Natural killer cell (primary cell): ENCODE results near the gene NRP1. TPM values are rescaled to one million over a fixed set of nuclear protein-coding genes. Genes with fewer than 3 reads are reported as not detected.

ENCODE experiments used
- ATAC-seq, 3 donors: fragments of 150-1000 bp in 2 of 3; fragments of 200-7000 bp in 1 of 3; cut with Tn5 transposase; 1 replicate in 1 of 3; 2 replicates in 2 of 3; pipeline ENCODE4 v1.10.0; 2021; ENCODE audit warnings: mild to moderate bottlenecking in 2 of 3, moderate library complexity in 2 of 3
- DNase-seq, 2 donors: peaks; one replicate each; pipeline versions ENCODE4 v3.0.0 to v3.0.0-alpha.2; 2013 to 2021; ENCODE audit warnings: mixed read lengths in 1 of 2
- H3K27ac ChIP-seq: one replicate; pipeline ENCODE4 v1.5.1; 2013; ENCODE audit warnings: mild to moderate bottlenecking, low read length
- H3K27me3 ChIP-seq: one replicate; pipeline ENCODE4 v1.6.1; 2013; ENCODE audit warnings: low read length; ENCODE audit not compliant: control insufficient read depth, insufficient read depth
- H3K36me3 ChIP-seq: one replicate; pipeline ENCODE4 v1.6.1; 2013; ENCODE audit warnings: low read length; ENCODE audit not compliant: control insufficient read depth, insufficient read depth
- H3K4me1 ChIP-seq: one replicate; pipeline ENCODE4 v1.6.1; 2013; ENCODE audit warnings: low read length; ENCODE audit not compliant: control insufficient read depth, insufficient read depth
- H3K4me3 ChIP-seq: one replicate; pipeline ENCODE4 v1.5.1; 2013; ENCODE audit warnings: low read length
- H3K9me3 ChIP-seq: one replicate; pipeline ENCODE4 v1.6.1; 2013; ENCODE audit warnings: low read length; ENCODE audit not compliant: control insufficient read depth, insufficient read depth
- H3K27ac Mint-ChIP-seq, 2 donors: one replicate each; pipeline ENCODE4 v1.8.0; 2022; ENCODE audit warnings: mild to moderate bottlenecking in 2 of 2, mixed read lengths in 2 of 2, moderate library complexity in 1 of 2
- H3K27me3 Mint-ChIP-seq, 2 donors: one replicate each; pipeline ENCODE4 v1.8.0; 2022; ENCODE audit warnings: low read depth in 2 of 2, mixed read lengths in 2 of 2
- H3K36me3 Mint-ChIP-seq: one replicate; pipeline ENCODE4 v1.8.0; 2022; ENCODE audit warnings: mixed read lengths
- H3K4me1 Mint-ChIP-seq, 2 donors: one replicate each; pipeline ENCODE4 v1.8.0; 2022; ENCODE audit warnings: mixed read lengths in 2 of 2
- H3K4me3 Mint-ChIP-seq: one replicate; pipeline ENCODE4 v1.8.0; 2022; ENCODE audit warnings: mild to moderate bottlenecking, moderate library complexity, mixed read lengths
- H3K9me3 Mint-ChIP-seq, 2 donors: one replicate each; pipeline ENCODE4 v1.8.0; 2022; ENCODE audit warnings: mixed read lengths in 2 of 2
- CTCF ChIP-seq: fragments of 200-600 bp; IDR thresholded peaks from one replicate; pipeline ENCODE4 v1.8.0; 2022; ENCODE audit warnings: antibody characterized with exemption
- WGBS: methylation state at CpG from one replicate; pipeline ENCODE4 v1.1.7; 2013; ENCODE audit warnings: missing lambda C conversion rate; ENCODE audit not compliant: insufficient coverage; 5-methylcytosine and 5-hydroxymethylcytosine counted together
- intact Hi-C: fragments of 100-400 bp; cut with micrococcal nuclease; formaldehyde crosslinking; loops from one replicate; pipeline ENCODE4 v1.14.2; 2022
- total RNA-seq, 4 donors: library from RNA; stranded (reverse); fragments of 120-200 nt in 1 of 4; gene quantifications; one replicate each; pipeline versions ENCODE4 v1.2.3 to v1.2.4, GENCODE V29; 2013 to 2022

NRP1 gene
- total RNA-seq, 3 donors from 2014 or later (not counting 1 experiment from before 2014, with no cell fraction given), result 0.16 to 1.5 TPM; not detected in 1

- Histone ChIP-seq H3K27ac (no peak overlapping the region), H3K4me3 (no peak overlapping the region), H3K9me3 (no peaks in the 10 kb centered on the region), H3K4me1 (no peaks in the 10 kb centered on the region), H3K27me3 (no peaks in the 10 kb centered on the region), H3K36me3 (no peaks in the 10 kb centered on the region)
- DNase-seq (no peak), ATAC-seq (no peak)
- no peak for TF ChIP-seq CTCF
- peaks cover 0 to 5% of the 10 kb centered on the region in 2 donors for H3K27me3 Mint-ChIP-seq
- no peak overlapping the region for H3K27ac Mint-ChIP-seq
- no peaks in the 10 kb centered on the region for H3K36me3 Mint-ChIP-seq
- H3K4me3 Mint-ChIP-seq, result no peak overlapping the region
- no peaks in the 10 kb centered on the region for H3K9me3 Mint-ChIP-seq
- no CpG with 5 or more reads among the region's 4 CpGs for WGBS
- H3K4me1 Mint-ChIP-seq, result no peaks in the 10 kb centered on the region
- intact Hi-C loops, result no loop called here
Observed at GRCh38 chr10:33376976-33377657, 42.6 kb upstream of the NRP1 start.

- Histone ChIP-seq H3K27ac (no peak overlapping the region), H3K4me3 (no peak overlapping the region), H3K36me3 (no peaks in the 10 kb centered on the region), H3K27me3 (no peaks in the 10 kb centered on the region), H3K9me3 (no peaks in the 10 kb centered on the region), H3K4me1 (no peaks in the 10 kb centered on the region)
- no peak overlapping the region for H3K4me3 Mint-ChIP-seq
- H3K27ac Mint-ChIP-seq, result no peak overlapping the region
- no peak for ATAC-seq
- H3K9me3 Mint-ChIP-seq, result no peaks in the 10 kb centered on the region
- no peak for TF ChIP-seq CTCF
- intact Hi-C loops, result no loop called here
- no peaks in the 10 kb centered on the region for H3K4me1 Mint-ChIP-seq
- H3K36me3 Mint-ChIP-seq, result no peaks in the 10 kb centered on the region
- 92% methylated on average over 2 of the region's 2 CpGs for WGBS
- H3K27me3 Mint-ChIP-seq, result peaks cover 0 to 5% of the 10 kb centered on the region in 2 donors
- no peak for DNase-seq
Observed at GRCh38 chr10:33376476-33376875, 42.0 kb upstream of the NRP1 start.

- H3K27ac Mint-ChIP-seq, result no peak overlapping the region
- H3K27me3 ChIP-seq, result no peaks in the 10 kb centered on the region
- H3K27ac ChIP-seq, result no peak overlapping the region
- no peak for ATAC-seq
- no peaks in the 10 kb centered on the region for H3K9me3 ChIP-seq
- H3K27me3 Mint-ChIP-seq, result peaks cover 11% of the 10 kb centered on the region in 2 donors
- 100% methylated on average over 1 of the region's 2 CpGs for WGBS
- DNase-seq, result no peak
- no peaks in the 10 kb centered on the region for H3K36me3 ChIP-seq
- no peaks in the 10 kb centered on the region for H3K4me1 Mint-ChIP-seq
- intact Hi-C loops, result no loop called here
- TF ChIP-seq CTCF, result no peak
- H3K4me1 ChIP-seq, result no peaks in the 10 kb centered on the region
- H3K4me3 ChIP-seq, result no peak overlapping the region
- H3K36me3 Mint-ChIP-seq, result no peaks in the 10 kb centered on the region
- H3K4me3 Mint-ChIP-seq, result no peak overlapping the region
- peaks cover under 1 to 4% of the 10 kb centered on the region in 2 donors for H3K9me3 Mint-ChIP-seq
Observed at GRCh38 chr10:33373263-33373662, 38.8 kb upstream of the NRP1 start.

GRCh38 chr10:33371234-33371633, 36.8 kb upstream of the NRP1 start:
- TF ChIP-seq CTCF, result no peak
- WGBS, result 90% methylated on average over 2 of the region's 4 CpGs
- no peak for DNase-seq
- Histone ChIP-seq H3K4me3 (no peak overlapping the region), H3K36me3 (no peaks in the 10 kb centered on the region), H3K4me1 (no peaks in the 10 kb centered on the region), H3K9me3 (peaks cover 3% of the 10 kb centered on the region), H3K27me3 (no peaks in the 10 kb centered on the region), H3K27ac (no peak overlapping the region)
- Mint-ChIP-seq H3K9me3 (peaks cover 2 to 7% of the 10 kb centered on the region in 2 donors), H3K36me3 (peaks cover 3% of the 10 kb centered on the region), H3K4me3 (no peak overlapping the region), H3K27me3 (peaks cover 12 to 14% of the 10 kb centered on the region in 2 donors), H3K27ac (no peak overlapping the region), H3K4me1 (no peaks in the 10 kb centered on the region)
- intact Hi-C loops, result no loop called here
- no peak for ATAC-seq
